Peyer's patch (tissue), 4 donors: ENCODE data around the gene PSME2.

ENCODE experiments used
- POLR2A ChIP-seq, 2 donors: fragments of 450-650 bp; IDR thresholded peaks; one replicate each; pipeline ENCODE4 v1.5.1; 2017; ENCODE audit warnings: antibody characterized with exemption in 2 of 2, mild to moderate bottlenecking in 2 of 2, moderate library complexity in 2 of 2
- TF ChIP-seq, protein P1 (sequence below), 6 experiments: fragments of 450-650 bp in 4 of 6; fragments of 200-600 bp in 2 of 6; sonication (generic) in 1 of 6; IDR thresholded peaks; one replicate each; pipeline ENCODE4 v1.5.1; 2017 to 2019; ENCODE audit warnings: antibody characterized with exemption in 6 of 6, mild to moderate bottlenecking in 3 of 6, moderate library complexity in 1 of 6

DNA sequence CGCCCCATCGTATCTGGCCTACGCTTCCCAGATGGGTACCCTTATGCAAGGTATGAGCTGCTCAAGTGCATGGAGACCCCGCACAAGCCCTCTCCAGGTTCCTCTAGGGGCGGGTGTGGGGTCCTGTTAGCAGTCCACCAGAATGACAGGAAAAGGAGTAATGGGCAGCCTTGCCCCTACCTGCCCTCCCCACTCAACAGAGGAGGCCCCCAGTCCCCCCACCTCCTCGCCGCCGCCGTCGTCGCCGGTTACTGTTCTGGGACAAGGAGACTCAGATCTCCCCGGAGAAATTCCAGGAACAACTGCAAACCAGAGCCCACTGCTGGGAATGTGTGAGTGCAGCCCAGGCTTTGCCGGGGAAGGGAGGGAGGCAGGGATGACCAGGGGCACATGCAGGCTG is 31.5 kb upstream of the PSME2 start:
- TF ChIP-seq POLR2A (IDR thresholded peaks at IDR 0.05) = no peak
- TF ChIP-seq, protein P1, sequence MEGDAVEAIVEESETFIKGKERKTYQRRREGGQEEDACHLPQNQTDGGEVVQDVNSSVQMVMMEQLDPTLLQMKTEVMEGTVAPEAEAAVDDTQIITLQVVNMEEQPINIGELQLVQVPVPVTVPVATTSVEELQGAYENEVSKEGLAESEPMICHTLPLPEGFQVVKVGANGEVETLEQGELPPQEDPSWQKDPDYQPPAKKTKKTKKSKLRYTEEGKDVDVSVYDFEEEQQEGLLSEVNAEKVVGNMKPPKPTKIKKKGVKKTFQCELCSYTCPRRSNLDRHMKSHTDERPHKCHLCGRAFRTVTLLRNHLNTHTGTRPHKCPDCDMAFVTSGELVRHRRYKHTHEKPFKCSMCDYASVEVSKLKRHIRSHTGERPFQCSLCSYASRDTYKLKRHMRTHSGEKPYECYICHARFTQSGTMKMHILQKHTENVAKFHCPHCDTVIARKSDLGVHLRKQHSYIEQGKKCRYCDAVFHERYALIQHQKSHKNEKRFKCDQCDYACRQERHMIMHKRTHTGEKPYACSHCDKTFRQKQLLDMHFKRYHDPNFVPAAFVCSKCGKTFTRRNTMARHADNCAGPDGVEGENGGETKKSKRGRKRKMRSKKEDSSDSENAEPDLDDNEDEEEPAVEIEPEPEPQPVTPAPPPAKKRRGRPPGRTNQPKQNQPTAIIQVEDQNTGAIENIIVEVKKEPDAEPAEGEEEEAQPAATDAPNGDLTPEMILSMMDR (IDR thresholded peaks at IDR 0.05) = no peak
